Muscle of leg (tissue), 11 donors: ENCODE data around the gene RNF157. TPM values are rescaled to one million over a fixed set of nuclear protein-coding genes. Genes with fewer than 3 reads are reported as not detected.
"Not testable (repeated sequence)": the region's sequence is repeated elsewhere in the genome, so short reads cannot be mapped to it uniquely, and the experiment has no call there.

Source experiments
- DNase-seq: peaks from one replicate; pipeline ENCODE4 v3.0.0; 2013
- H3K27ac ChIP-seq: one replicate; pipeline ENCODE4 v1.5.1; 2013; ENCODE audit warnings: mild to moderate bottlenecking, low read length, control low read depth
- H3K27me3 ChIP-seq: one replicate; pipeline ENCODE4 v1.6.1; 2013; ENCODE audit warnings: low read length; ENCODE audit not compliant: control insufficient read depth, insufficient read depth
- H3K36me3 ChIP-seq: one replicate; pipeline ENCODE4 v1.6.1; 2013; ENCODE audit warnings: low read length; ENCODE audit not compliant: control insufficient read depth, insufficient read depth
- H3K4me1 ChIP-seq: one replicate; pipeline ENCODE4 v1.6.1; 2013; ENCODE audit warnings: low read length; ENCODE audit not compliant: control insufficient read depth, insufficient read depth
- H3K4me3 ChIP-seq: one replicate; pipeline ENCODE4 v1.5.1; 2013; ENCODE audit warnings: low read length, control low read depth
- H3K9me3 ChIP-seq: replicated peaks from 2 replicates; pipeline ENCODE4 v1.6.1; 2013; ENCODE audit warnings: low read depth, low read length; ENCODE audit not compliant: control insufficient read depth
- WGBS: methylation state at CpG from one replicate; pipeline ENCODE4 v1.1.5; 2013; ENCODE audit warnings: missing lambda C conversion rate; ENCODE audit not compliant: insufficient coverage; 5-methylcytosine and 5-hydroxymethylcytosine counted together
- polyA plus RNA-seq, 8 donors: library from polyadenylated mRNA; unstranded; fragments of 120-200 nt; gene quantifications; one replicate each; pipeline versions ENCODE4 v1.2.1 to v1.2.3, GENCODE V29; 2013; ENCODE audit warnings: inconsistent platforms in 1 of 8, low replicate concordance in 1 of 8; ENCODE audit not compliant: insufficient read length in 8 of 8, insufficient read depth in 1 of 8
- total RNA-seq: library from RNA; stranded (reverse); fragments of 120-200 nt; gene quantifications from one replicate; pipeline ENCODE4 v1.2.4, GENCODE V29; 2013

Gene RNF157
- total and polyA plus RNA-seq, 9 donors, result 5.5 to 11.1 (median 10.0) TPM

GRCh38 chr17:76207275-76208059 is 32.8 kb downstream of the RNF157 start:
- Histone ChIP-seq H3K36me3 (no peaks in the 10 kb centered on the region), H3K4me1 (no peaks in the 10 kb centered on the region), H3K27ac (no peak overlapping the region), H3K9me3 (no peaks in the 10 kb centered on the region), H3K27me3 (no peaks in the 10 kb centered on the region), H3K4me3 (no peak overlapping the region)
- WGBS, result no CpG with 5 or more reads among the region's 7 CpGs
- DNase-seq, result peak; percentile 25

GRCh38 chr17:76205542-76206144 is 34.6 kb downstream of the RNF157 start:
- H3K27ac ChIP-seq, H3K27me3 ChIP-seq: not testable (repeated sequence)
- WGBS, result 71% methylated on average over 1 of the region's 9 CpGs

GRCh38 chr17:76204277-76204676 is 36.0 kb downstream of the RNF157 start:
- H3K9me3 ChIP-seq, result no peaks in the 10 kb centered on the region
- no peak overlapping the region for H3K4me3 ChIP-seq
- WGBS, result no CpG with 5 or more reads among the region's 3 CpGs
- H3K27ac ChIP-seq, result no peak overlapping the region
- no peaks in the 10 kb centered on the region for H3K4me1 ChIP-seq
- no peaks in the 10 kb centered on the region for H3K36me3 ChIP-seq
- DNase-seq, result no peak
- H3K27me3 ChIP-seq, result no peaks in the 10 kb centered on the region

More at GRCh38 chr17:76205542-76206144, 34.6 kb downstream of the RNF157 start:
- DNase-seq, H3K9me3 ChIP-seq, H3K4me1 ChIP-seq, H3K36me3 ChIP-seq, H3K4me3 ChIP-seq: not testable (repeated sequence)

- H3K4me3 ChIP-seq, result no peak overlapping the region
- no peak for DNase-seq
- no peaks in the 10 kb centered on the region for H3K27me3 ChIP-seq
- WGBS, result 80% methylated on average over 1 of the region's 4 CpGs
- no peaks in the 10 kb centered on the region for H3K9me3 ChIP-seq
- H3K4me1 ChIP-seq, result no peaks in the 10 kb centered on the region
- no peaks in the 10 kb centered on the region for H3K36me3 ChIP-seq
- no peak overlapping the region for H3K27ac ChIP-seq
Observed at GRCh38 chr17:76200354-76200753, 39.9 kb downstream of the RNF157 start.

- H3K4me3 ChIP-seq, result no peak overlapping the region
- DNase-seq, result no peak
- no peak overlapping the region for H3K27ac ChIP-seq
- no peaks in the 10 kb centered on the region for H3K4me1 ChIP-seq
- no peaks in the 10 kb centered on the region for H3K36me3 ChIP-seq
- H3K9me3 ChIP-seq, result no peaks in the 10 kb centered on the region
- no CpG with 5 or more reads among the region's 4 CpGs for WGBS
- H3K27me3 ChIP-seq, result no peaks in the 10 kb centered on the region
Observed at GRCh38 chr17:76199469-76199868, 40.8 kb downstream of the RNF157 start.

GRCh38 chr17:76198702-76199101 is 41.6 kb downstream of the RNF157 start:
- no peaks in the 10 kb centered on the region for H3K27me3 ChIP-seq
- H3K4me3 ChIP-seq, result no peak overlapping the region
- H3K9me3 ChIP-seq, result no peaks in the 10 kb centered on the region
- DNase-seq, result no peak
- no peaks in the 10 kb centered on the region for H3K4me1 ChIP-seq
- no peak overlapping the region for H3K27ac ChIP-seq
- H3K36me3 ChIP-seq, result no peaks in the 10 kb centered on the region
- 80% methylated on average over 2 of the region's 5 CpGs for WGBS

GRCh38 chr17:76197911-76198310 is 42.4 kb downstream of the RNF157 start:
- no CpG with 5 or more reads among the region's 2 CpGs for WGBS
- no peaks in the 10 kb centered on the region for H3K4me1 ChIP-seq
- no peak for DNase-seq
- no peaks in the 10 kb centered on the region for H3K27me3 ChIP-seq
- no peak overlapping the region for H3K4me3 ChIP-seq
- H3K36me3 ChIP-seq, result no peaks in the 10 kb centered on the region
- no peaks in the 10 kb centered on the region for H3K9me3 ChIP-seq
- no peak overlapping the region for H3K27ac ChIP-seq

GRCh38 chr17:76196675-76197074 is 43.6 kb downstream of the RNF157 start:
- Histone ChIP-seq H3K9me3 (no peaks in the 10 kb centered on the region), H3K27ac (no peak overlapping the region), H3K36me3 (no peaks in the 10 kb centered on the region), H3K27me3 (no peaks in the 10 kb centered on the region), H3K4me1 (no peaks in the 10 kb centered on the region), H3K4me3 (no peak overlapping the region)
- 60% methylated on average over 1 of the region's 3 CpGs for WGBS
- no peak for DNase-seq

- Histone ChIP-seq H3K27ac (no peak overlapping the region), H3K4me1 (no peaks in the 10 kb centered on the region), H3K4me3 (no peak overlapping the region), H3K9me3 (no peaks in the 10 kb centered on the region), H3K36me3 (no peaks in the 10 kb centered on the region), H3K27me3 (no peaks in the 10 kb centered on the region)
- WGBS, result 96% methylated on average over 4 of the region's 12 CpGs
- DNase-seq, result no peak
Observed at GRCh38 chr17:76195281-76196096, 44.8 kb downstream of the RNF157 start.

GRCh38 chr17:76193591-76193990 is 46.7 kb downstream of the RNF157 start:
- no peak for DNase-seq
- Histone ChIP-seq H3K4me3 (no peak overlapping the region), H3K9me3 (no peaks in the 10 kb centered on the region), H3K4me1 (no peaks in the 10 kb centered on the region), H3K27me3 (no peaks in the 10 kb centered on the region), H3K36me3 (no peaks in the 10 kb centered on the region), H3K27ac (no peak overlapping the region)
- 56% methylated on average over 8 of the region's 13 CpGs for WGBS
